GM12878 (cell line): ENCODE results near the gene NEK5.

Experiments used
- ATF2 ChIP-seq: IDR thresholded peaks from 2 replicates; pipeline ENCODE4 v1.6.1; 2012; ENCODE audit warnings: low read length, inconsistent platforms
- CBX5 ChIP-seq: sonication (generic); IDR thresholded peaks from 2 replicates; pipeline ENCODE4 v1.6.1; 2016; ENCODE audit warnings: low read depth, moderate library complexity, mild to moderate bottlenecking, inconsistent platforms
- CTCF ChIP-seq, 3 experiments: IDR thresholded peaks in 2 of 3; conservative IDR thresholded peaks in 1 of 3; 2 replicates each; pipeline ENCODE4 v1.5.1; 2011; ENCODE audit warnings: low read depth in 3 of 3, low read length in 3 of 3, mild to moderate bottlenecking in 3 of 3, control low read depth in 2 of 3, moderate library complexity in 2 of 3, inconsistent platforms in 1 of 3, mixed read lengths in 1 of 3; ENCODE audit not compliant: control insufficient read depth in 2 of 3, insufficient read depth in 1 of 3; ENCODE audit errors: extremely low read depth in 1 of 3
- EP300 ChIP-seq, 2 experiments: fragments of 150-350 bp in 1 of 2; IDR thresholded peaks; 2 replicates each; pipeline ENCODE4 v1.6.1; 2011 to 2012; ENCODE audit warnings: low read depth in 2 of 2, low read length in 2 of 2, borderline replicate concordance in 1 of 2, improper control_type of control experiment in 1 of 2, inconsistent platforms in 1 of 2; ENCODE audit not compliant: control insufficient read depth in 1 of 2
- GABPA ChIP-seq: IDR thresholded peaks from 2 replicates; pipeline ENCODE4 v1.6.1; 2014; ENCODE audit warnings: antibody characterized with exemption, low read depth, mild to moderate bottlenecking, inconsistent platforms
- IRF3 ChIP-seq: fragments of 450-650 bp; IDR thresholded peaks from 2 replicates; pipeline ENCODE4 v1.6.1; 2014; ENCODE audit warnings: mild to moderate bottlenecking
- JUND ChIP-seq: IDR thresholded peaks from 2 replicates; pipeline ENCODE4 v1.6.1; 2012; ENCODE audit warnings: low read depth, mild to moderate bottlenecking, low read length, improper control_type of control experiment, moderate library complexity
- REST ChIP-seq: IDR thresholded peaks from 2 replicates; pipeline ENCODE4 v1.6.1; 2012; ENCODE audit warnings: mild to moderate bottlenecking, low read depth, low read length
- SMAD1 ChIP-seq: fragments of 450-650 bp; IDR thresholded peaks from 2 replicates; pipeline ENCODE4 v1.6.1; 2018; ENCODE audit warnings: mild to moderate bottlenecking, low read depth; ENCODE audit not compliant: partially characterized antibody
- TCF3 ChIP-seq: IDR thresholded peaks from 2 replicates; pipeline ENCODE4 v1.6.1; 2012; ENCODE audit warnings: low read depth, mild to moderate bottlenecking, low read length, borderline replicate concordance; ENCODE audit not compliant: insufficient read depth
- YBX1 ChIP-seq: fragments of 450-650 bp; IDR thresholded peaks from 2 replicates; pipeline ENCODE4 v1.6.1; 2016; ENCODE audit warnings: antibody characterized with exemption
- YY1 ChIP-seq: IDR thresholded peaks from 2 replicates; pipeline ENCODE4 v1.6.1; 2011; ENCODE audit warnings: low read depth, mild to moderate bottlenecking, low read length
- ZBTB11 ChIP-seq: fragments of 450-650 bp; formaldehyde crosslinking; IDR thresholded peaks from 2 replicates; pipeline ENCODE4 v1.5.0; 2022; ENCODE audit warnings: mild to moderate bottlenecking, missing genetic modification characterization
- ZNF24 ChIP-seq: fragments of 450-650 bp; IDR thresholded peaks from 2 replicates; pipeline ENCODE4 v1.6.1; 2017; ENCODE audit warnings: antibody characterized with exemption, mild to moderate bottlenecking

GRCh38 chr13:52092087-52092486 is 36.8 kb downstream of the NEK5 start:
- TF ChIP-seq CTCF (IDR thresholded peaks at IDR 0.05 in 2 of 3, conservative IDR thresholded peaks at IDR 0.05 in 1 of 3; ENCODE audit: control insufficient read depth in 2 of 3, extremely low read depth in 1 of 3, insufficient read depth in 1 of 3, low read depth in 3 of 3, low read length in 3 of 3) (no peak), TCF3 (no peak), YY1 (no peak), GABPA (no peak), REST (no peak), YBX1 (no peak), SMAD1 (no peak), ATF2 (no peak), ZBTB11 (CRISPR knock-in tag) (no peak), JUND (no peak), EP300 (IDR thresholded peaks at IDR 0.05; ENCODE audit: borderline replicate concordance in 1 of 2, control insufficient read depth in 1 of 2, low read depth in 2 of 2, low read length in 2 of 2) (no peak), ZNF24 (no peak), IRF3 (no peak), CBX5 (no peak)
